Neural progenitor cell (in vitro differentiated cells): ENCODE measurements around the gene FASTKD3. TPM values are rescaled to one million over a fixed set of nuclear protein-coding genes. Genes with fewer than 3 reads are reported as not detected.

Experiments used
- DNase-seq: peaks from one replicate; pipeline ENCODE4 v3.0.0-alpha.2; 2016; ENCODE audit warnings: low spot score
- H2AFZ ChIP-seq: fragments of 200-600 bp; sonication (generic); replicated peaks from 2 replicates; pipeline ENCODE4 v1.6.1; 2016; ENCODE audit warnings: antibody characterized with exemption
- H3F3A ChIP-seq: fragments of 200-600 bp; sonication (generic); 2 replicates; pipeline ENCODE4 v1.6.1; 2016; ENCODE audit warnings: antibody characterized with exemption, low read depth
- H3K27ac ChIP-seq: fragments of 200-600 bp; sonication (generic); 2 replicates; pipeline ENCODE4 v1.5.1; 2016; ENCODE audit warnings: mild to moderate bottlenecking
- H3K27me3 ChIP-seq: fragments of 200-600 bp; sonication (generic); 2 replicates; pipeline ENCODE4 v1.6.1; 2016; ENCODE audit warnings: mild to moderate bottlenecking, moderate library complexity
- H3K36me3 ChIP-seq: fragments of 200-600 bp; sonication (generic); 2 replicates; pipeline ENCODE4 v1.5.1; 2016
- H3K4me1 ChIP-seq: fragments of 200-600 bp; sonication (generic); 2 replicates; pipeline ENCODE4 v1.6.1; 2016; ENCODE audit warnings: mixed run types
- H3K4me2 ChIP-seq: fragments of 200-600 bp; sonication (generic); 2 replicates; pipeline ENCODE4 v1.6.1; 2016
- H3K4me3 ChIP-seq: fragments of 200-600 bp; sonication (generic); 2 replicates; pipeline ENCODE4 v1.5.1; 2016
- H3K79me2 ChIP-seq: fragments of 200-600 bp; sonication (generic); 2 replicates; pipeline ENCODE4 v1.6.1; 2016; ENCODE audit warnings: low read depth
- H3K9ac ChIP-seq: fragments of 200-600 bp; sonication (generic); 2 replicates; pipeline ENCODE4 v1.6.1; 2016
- H3K9me3 ChIP-seq: fragments of 200-600 bp; sonication (generic); 2 replicates; pipeline ENCODE4 v1.5.1; 2016; ENCODE audit warnings: low read depth
- H4K20me1 ChIP-seq: fragments of 200-600 bp; sonication (generic); 2 replicates; pipeline ENCODE4 v1.6.1; 2016; ENCODE audit warnings: low read depth
- H3K27ac Mint-ChIP-seq: 3 replicates; pipeline ENCODE4 v1.8.0; 2021; ENCODE audit warnings: mixed read lengths
- H3K27me3 Mint-ChIP-seq: 2 replicates; pipeline ENCODE4 v1.8.0; 2022; ENCODE audit warnings: low read depth, mild to moderate bottlenecking, inconsistent platforms, moderate library complexity, mixed read lengths; ENCODE audit not compliant: insufficient read depth
- H3K36me3 Mint-ChIP-seq: 3 replicates; pipeline ENCODE4 v1.8.0; 2021; ENCODE audit warnings: mixed read lengths
- H3K4me1 Mint-ChIP-seq: 3 replicates; pipeline ENCODE4 v1.8.0; 2021; ENCODE audit warnings: mixed read lengths
- H3K4me3 Mint-ChIP-seq: 3 replicates; pipeline ENCODE4 v1.8.0; 2021; ENCODE audit warnings: mild to moderate bottlenecking, moderate library complexity, mixed read lengths
- H3K9me3 Mint-ChIP-seq: 3 replicates; pipeline ENCODE4 v1.8.0; 2020; ENCODE audit warnings: mixed read lengths
- CTCF ChIP-seq: fragments of 200-600 bp; sonication (generic); IDR thresholded peaks from 2 replicates; pipeline ENCODE4 v1.5.1; 2017; ENCODE audit warnings: antibody characterized with exemption, mild to moderate bottlenecking
- EZH2 ChIP-seq: fragments of 200-600 bp; sonication (generic); IDR thresholded peaks from 2 replicates; pipeline ENCODE4 v1.6.1; 2017; ENCODE audit warnings: antibody characterized with exemption, mild to moderate bottlenecking, moderate library complexity
- EZH2phosphoT487 ChIP-seq: fragments of 200-600 bp; sonication (generic); IDR thresholded peaks from 2 replicates; pipeline ENCODE4 v1.6.1; 2017; ENCODE audit warnings: antibody characterized with exemption
- total RNA-seq: library from RNA; depleted of rRNA; stranded (reverse); fragments of >200 nt; gene quantifications from 2 replicates; pipeline ENCODE4 v1.2.3, GENCODE V29; 2015; ENCODE audit warnings: low replicate concordance

Gene FASTKD3
- total RNA-seq, 1 donor from 2014 or later = 32.2 TPM

- Histone ChIP-seq H3K4me1 (peaks cover 5% of the 10 kb centered on the region), H3K9me3 (no peaks in the 10 kb centered on the region), H3K9ac (no peak overlapping the region), H3K4me2 (no peak overlapping the region), H3F3A (no peaks in the 10 kb centered on the region), H3K27me3 (no peaks in the 10 kb centered on the region), H3K79me2 (no peaks in the 10 kb centered on the region), H3K27ac (no peak overlapping the region), H3K4me3 (no peak overlapping the region), H4K20me1 (no peaks in the 10 kb centered on the region), H2AFZ (no peak overlapping the region), H3K36me3 (no peaks in the 10 kb centered on the region)
- H3K4me3 Mint-ChIP-seq = no peak overlapping the region
- no peaks in the 10 kb centered on the region for H3K36me3 Mint-ChIP-seq
- no peaks in the 10 kb centered on the region for H3K27me3 Mint-ChIP-seq
- H3K9me3 Mint-ChIP-seq = no peaks in the 10 kb centered on the region
- DNase-seq = no peak
- H3K27ac Mint-ChIP-seq = no peak overlapping the region
- TF ChIP-seq CTCF = no peak
- no peak for TF ChIP-seq EZH2phosphoT487
- no peak for TF ChIP-seq EZH2
- peaks cover 21% of the 10 kb centered on the region for H3K4me1 Mint-ChIP-seq
Measured at GRCh38 chr5:7825630-7826029, 43.2 kb downstream of the FASTKD3 start.

- H3F3A ChIP-seq = no peaks in the 10 kb centered on the region
- no peak overlapping the region for H3K9ac ChIP-seq
- no peaks in the 10 kb centered on the region for H3K9me3 ChIP-seq
- H3K9me3 Mint-ChIP-seq = no peaks in the 10 kb centered on the region
- H3K4me1 Mint-ChIP-seq = peaks cover 21% of the 10 kb centered on the region
- H3K4me3 ChIP-seq = no peak overlapping the region
- no peak overlapping the region for H2AFZ ChIP-seq
- H3K27ac Mint-ChIP-seq = no peak overlapping the region
- H4K20me1 ChIP-seq = no peaks in the 10 kb centered on the region
- H3K27me3 ChIP-seq = no peaks in the 10 kb centered on the region
- H3K36me3 ChIP-seq = no peaks in the 10 kb centered on the region
- no peak overlapping the region for H3K27ac ChIP-seq
- no peaks in the 10 kb centered on the region for H3K27me3 Mint-ChIP-seq
- no peak overlapping the region for H3K4me2 ChIP-seq
- no peak for TF ChIP-seq EZH2
- TF ChIP-seq EZH2phosphoT487 = no peak
- TF ChIP-seq CTCF = no peak
- no peaks in the 10 kb centered on the region for H3K79me2 ChIP-seq
- H3K36me3 Mint-ChIP-seq = no peaks in the 10 kb centered on the region
- peaks cover 5% of the 10 kb centered on the region for H3K4me1 ChIP-seq
- no peak overlapping the region for H3K4me3 Mint-ChIP-seq
- DNase-seq = no peak
Measured at GRCh38 chr5:7824995-7825394, 43.8 kb downstream of the FASTKD3 start.

GRCh38 chr5:7823594-7823993, 45.2 kb downstream of the FASTKD3 start:
- Histone ChIP-seq H4K20me1 (no peaks in the 10 kb centered on the region), H3K36me3 (no peaks in the 10 kb centered on the region), H3K27ac (no peak overlapping the region), H3K9me3 (no peaks in the 10 kb centered on the region), H3K4me3 (no peak overlapping the region), H2AFZ (no peak overlapping the region), H3K79me2 (no peaks in the 10 kb centered on the region), H3K27me3 (no peaks in the 10 kb centered on the region), H3K4me1 (peaks cover 5% of the 10 kb centered on the region), H3K9ac (no peak overlapping the region), H3K4me2 (no peak overlapping the region), H3F3A (no peaks in the 10 kb centered on the region)
- Mint-ChIP-seq H3K27ac (no peak overlapping the region), H3K27me3 (no peaks in the 10 kb centered on the region), H3K4me3 (no peak overlapping the region), H3K9me3 (no peaks in the 10 kb centered on the region), H3K4me1 (peaks cover 21% of the 10 kb centered on the region), H3K36me3 (no peaks in the 10 kb centered on the region)
- no peak for TF ChIP-seq EZH2phosphoT487
- no peak for TF ChIP-seq CTCF
- no peak for DNase-seq

- no peaks in the 10 kb centered on the region for H3K79me2 ChIP-seq
- no peaks in the 10 kb centered on the region for H3F3A ChIP-seq
- Mint-ChIP-seq H3K4me1 (peaks cover 17% of the 10 kb centered on the region), H3K36me3 (no peaks in the 10 kb centered on the region), H3K9me3 (no peaks in the 10 kb centered on the region), H3K27ac (no peak overlapping the region), H3K4me3 (no peak overlapping the region), H3K27me3 (no peaks in the 10 kb centered on the region)
- DNase-seq = no peak
- no peak overlapping the region for H2AFZ ChIP-seq
- TF ChIP-seq EZH2phosphoT487 (no peak), CTCF (no peak)
- H3K9ac ChIP-seq = no peak overlapping the region
- H3K4me2 ChIP-seq = no peak overlapping the region
- no peak overlapping the region for H3K27ac ChIP-seq
- H3K9me3 ChIP-seq = no peaks in the 10 kb centered on the region
- H3K4me3 ChIP-seq = no peak overlapping the region
- H3K4me1 ChIP-seq = peaks cover 5% of the 10 kb centered on the region
- H4K20me1 ChIP-seq = no peaks in the 10 kb centered on the region
- no peaks in the 10 kb centered on the region for H3K27me3 ChIP-seq
- H3K36me3 ChIP-seq = no peaks in the 10 kb centered on the region
Measured at GRCh38 chr5:7822449-7822848, 46.4 kb downstream of the FASTKD3 start.
